ENCODE results near the gene MACO1. TPM values are rescaled to one million over a fixed set of nuclear protein-coding genes. Genes with fewer than 3 reads are reported as not detected.
"Not testable (repeated sequence)": the region's sequence is repeated elsewhere in the genome, so short reads cannot be mapped to it uniquely, and the experiment has no call there.

MACO1 gene
- total RNA-seq, 1 experiment from 2014 or later = 22.9 TPM

- CTCF ChIA-PET = no interaction called here
- Histone ChIP-seq H3K9me3 (ENCODE audit: low read depth, low read length, poor library complexity, severe bottlenecking) (no peaks in the 10 kb centered on the region), H3K4me1 (ENCODE audit: insufficient read depth, low read length, poor library complexity, severe bottlenecking) (no peaks in the 10 kb centered on the region), H3K27ac (ENCODE audit: low read depth, low read length, poor library complexity, severe bottlenecking) (no peak overlapping the region), H3K27me3 (replicated peaks; ENCODE audit: insufficient read depth, low read depth, low read length, poor library complexity) (no peaks in the 10 kb centered on the region), H3K36me3 (ENCODE audit: insufficient read depth, low read length, poor library complexity, severe bottlenecking) (peaks cover 3% of the 10 kb centered on the region), H3K4me3 (ENCODE audit: low read depth, low read length, poor library complexity, severe bottlenecking) (no peak overlapping the region)
- POLR2A ChIA-PET (ENCODE audit: low non-redundant PET) = no interaction called here
- no peak for TF ChIP-seq CTCF (conservative IDR thresholded peaks at IDR 0.05; ENCODE audit: low read depth, low read length)
- TF ChIP-seq EZH2 (IDR thresholded peaks at IDR 0.05; ENCODE audit: borderline replicate concordance, low read depth, low read length, poor library complexity, severe bottlenecking) = no peak
- intact Hi-C loops (cut with micrococcal nuclease; ENCODE audit: unreplicated experiment) = no loop called here
- BruUV-seq (replicated peaks) = no TSS peak
- no peak for DNase-seq (ENCODE audit: low spot score)
Measured at GRCh38 chr1:25456502-25456901, 25.8 kb downstream of the MACO1 start.

GRCh38 chr1:25458541-25459298, 28.0 kb downstream of the MACO1 start:
- no peaks in the 10 kb centered on the region for H3K4me1 ChIP-seq (ENCODE audit: insufficient read depth, low read length, poor library complexity, severe bottlenecking)
- no TSS peak for BruUV-seq (replicated peaks)
- intact Hi-C loops (cut with micrococcal nuclease; ENCODE audit: unreplicated experiment) = no loop called here
- ChIA-PET CTCF (no interaction called here), POLR2A (ENCODE audit: low non-redundant PET) (no interaction called here)
- H3K27me3 ChIP-seq (replicated peaks; ENCODE audit: insufficient read depth, low read depth, low read length, poor library complexity) = no peaks in the 10 kb centered on the region
- no peak overlapping the region for H3K4me3 ChIP-seq (ENCODE audit: low read depth, low read length, poor library complexity, severe bottlenecking)
- no peak overlapping the region for H3K27ac ChIP-seq (ENCODE audit: low read depth, low read length, poor library complexity, severe bottlenecking)
- H3K9me3 ChIP-seq (ENCODE audit: low read depth, low read length, poor library complexity, severe bottlenecking) = no peaks in the 10 kb centered on the region
- peaks cover 3% of the 10 kb centered on the region for H3K36me3 ChIP-seq (ENCODE audit: insufficient read depth, low read length, poor library complexity, severe bottlenecking)
- DNase-seq (ENCODE audit: low spot score) = no peak
- TF ChIP-seq CTCF (conservative IDR thresholded peaks at IDR 0.05; ENCODE audit: low read depth, low read length) (no peak), EZH2 (IDR thresholded peaks at IDR 0.05; ENCODE audit: borderline replicate concordance, low read depth, low read length, poor library complexity, severe bottlenecking) (no peak)

GRCh38 chr1:25460020-25460419, 29.3 kb downstream of the MACO1 start:
- Histone ChIP-seq H3K36me3 (ENCODE audit: insufficient read depth, low read length, poor library complexity, severe bottlenecking) (no peaks in the 10 kb centered on the region), H3K9me3 (ENCODE audit: low read depth, low read length, poor library complexity, severe bottlenecking) (no peaks in the 10 kb centered on the region), H3K27me3 (replicated peaks; ENCODE audit: insufficient read depth, low read depth, low read length, poor library complexity) (no peaks in the 10 kb centered on the region), H3K4me1 (ENCODE audit: insufficient read depth, low read length, poor library complexity, severe bottlenecking) (no peaks in the 10 kb centered on the region), H3K4me3 (ENCODE audit: low read depth, low read length, poor library complexity, severe bottlenecking) (no peak overlapping the region), H3K27ac (ENCODE audit: low read depth, low read length, poor library complexity, severe bottlenecking) (no peak overlapping the region)
- no TSS peak for BruUV-seq (replicated peaks)
- ChIA-PET CTCF (no interaction called here), POLR2A (ENCODE audit: low non-redundant PET) (no interaction called here)
- TF ChIP-seq EZH2 (IDR thresholded peaks at IDR 0.05; ENCODE audit: borderline replicate concordance, low read depth, low read length, poor library complexity, severe bottlenecking) = no peak
- TF ChIP-seq CTCF (conservative IDR thresholded peaks at IDR 0.05; ENCODE audit: low read depth, low read length) = no peak
- DNase-seq (ENCODE audit: low spot score) = no peak
- intact Hi-C loops (cut with micrococcal nuclease; ENCODE audit: unreplicated experiment) = no loop called here

GRCh38 chr1:25460816-25461215, 30.1 kb downstream of the MACO1 start:
- BruUV-seq (replicated peaks); H3K27ac ChIP-seq (ENCODE audit: low read depth, low read length, poor library complexity, severe bottlenecking); H3K4me3 ChIP-seq (ENCODE audit: low read depth, low read length, poor library complexity, severe bottlenecking); CTCF ChIA-PET; H3K4me1 ChIP-seq (ENCODE audit: insufficient read depth, low read length, poor library complexity, severe bottlenecking); H3K27me3 ChIP-seq (replicated peaks; ENCODE audit: insufficient read depth, low read depth, low read length, poor library complexity); H3K36me3 ChIP-seq (ENCODE audit: insufficient read depth, low read length, poor library complexity, severe bottlenecking); DNase-seq (ENCODE audit: low spot score); H3K9me3 ChIP-seq (ENCODE audit: low read depth, low read length, poor library complexity, severe bottlenecking); POLR2A ChIA-PET (ENCODE audit: low non-redundant PET); intact Hi-C loops (cut with micrococcal nuclease; ENCODE audit: unreplicated experiment): not testable (repeated sequence)
